Measurements from ENCODE around the gene ASXL2. TPM values are rescaled to one million over a fixed set of nuclear protein-coding genes. Genes with fewer than 3 reads are reported as not detected.

The ASXL2 gene
- total RNA-seq, 1 experiment from 2014 or later = 32.7 TPM

DNA sequence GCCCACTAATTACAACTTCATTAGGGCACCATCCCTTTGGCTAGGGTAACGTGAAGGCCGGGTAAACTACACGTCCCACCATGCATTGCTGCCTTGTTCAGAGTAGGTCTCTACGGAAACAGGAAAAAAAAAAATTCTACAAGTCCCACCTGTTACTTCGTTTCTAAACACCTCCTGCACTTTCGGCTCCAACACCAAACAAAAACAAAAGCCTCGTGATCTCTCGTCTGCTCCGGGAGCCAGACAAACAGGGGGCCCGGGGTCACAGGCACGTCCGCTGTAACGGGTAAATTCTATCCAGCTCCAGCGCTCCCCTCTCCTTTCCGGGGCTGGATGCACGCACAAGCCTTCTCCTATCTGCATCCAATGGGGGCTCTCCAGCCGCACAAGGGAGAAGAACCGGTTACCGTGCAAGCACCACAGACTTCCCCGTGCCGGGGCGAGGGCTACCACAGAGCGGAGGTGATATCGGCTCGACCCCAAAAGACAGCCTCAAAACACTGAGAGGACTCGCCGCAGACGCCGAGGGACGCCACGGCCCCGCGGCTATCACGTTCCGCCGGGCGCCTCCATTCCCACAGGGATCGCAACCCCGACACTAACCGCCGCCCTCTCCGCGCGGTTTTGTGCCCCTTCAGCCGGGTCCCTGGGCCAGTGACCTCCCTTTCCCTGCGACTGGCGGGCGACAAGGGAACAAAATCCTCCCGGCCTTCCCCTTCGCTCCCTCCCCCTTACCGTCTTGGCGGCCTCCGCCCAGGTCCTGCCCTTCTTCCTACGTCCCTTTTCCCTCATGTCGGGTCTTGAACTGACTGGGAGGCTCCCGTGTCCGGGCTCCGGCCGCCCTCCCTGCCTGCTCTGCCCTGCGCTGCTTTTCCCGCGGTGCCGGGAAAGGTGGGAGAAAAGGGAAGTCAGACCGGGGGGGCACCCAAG is 591 bp downstream of the ASXL2 start:
- H3K14ac ChIP-seq (ENCODE audit: insufficient read depth, low read length) = peak overlapping the region; percentile 81; the same call in 1 of the 2 replicates
- peak overlapping the region; percentile 0; the same call in 1 of the 2 replicates for H2BK15ac ChIP-seq (ENCODE audit: low read depth, low read length)
- no peak overlapping the region for H2AFZ ChIP-seq (ENCODE audit: low read length)
- peak overlapping the region; percentile 83 for H3K9ac ChIP-seq (ENCODE audit: extremely low read depth, insufficient read length, low read length)
- H4K5ac ChIP-seq (ENCODE audit: insufficient read length, low read depth, low read length) = no peak overlapping the region
- H3T11ph ChIP-seq (ENCODE audit: low read length) = no peak overlapping the region
- H3K27ac ChIP-seq (ENCODE audit: insufficient read length, low read depth, low read length) = no peak overlapping the region
- no peak for TF ChIP-seq CTCF (conservative IDR thresholded peaks at IDR 0.05)
- no peak overlapping the region for H4K91ac ChIP-seq (ENCODE audit: insufficient read length, low read depth, low read length)
- no peak overlapping the region for H3K56ac ChIP-seq (ENCODE audit: insufficient read length, low read depth, low read length)
- peak; percentile 49 for DNase-seq
- peak overlapping the region; percentile 56 for H3K18ac ChIP-seq (ENCODE audit: insufficient read length, low read depth, low read length)
- H3K23ac ChIP-seq (ENCODE audit: insufficient read length, low read depth, low read length) = no peak overlapping the region
- no peak overlapping the region for H3K4ac ChIP-seq (ENCODE audit: low read depth, low read length)
- H3K27me3 ChIP-seq (ENCODE audit: insufficient read depth, low read length) = no peaks in the 10 kb centered on the region
- no peak overlapping the region for H2BK5ac ChIP-seq (ENCODE audit: insufficient read length, low read length)
- peak overlapping the region; percentile 59 for H3K4me2 ChIP-seq (ENCODE audit: insufficient read depth, insufficient read length, low read length)
- peaks cover 21% of the 10 kb centered on the region for H3K27me3 Mint-ChIP-seq (ENCODE audit: low read depth)
- peak overlapping the region; percentile 95 to 98 for H3K4me3 Mint-ChIP-seq
- no peaks in the 10 kb centered on the region for H4K20me1 ChIP-seq (ENCODE audit: control insufficient read depth, insufficient read depth, insufficient read length)
- no CpG with 5 or more reads among the region's 64 CpGs for WGBS (ENCODE audit: extremely low coverage, insufficient read length, low lambda C conversion rate)
- peaks cover 4% of the 10 kb centered on the region for H3K79me1 ChIP-seq (ENCODE audit: insufficient read depth, low read depth, low read length, poor library complexity, severe bottlenecking)
- H2AK5ac ChIP-seq (ENCODE audit: insufficient read length, low read length) = no peak overlapping the region
- no peak overlapping the region for H4K8ac ChIP-seq (replicated peaks; ENCODE audit: insufficient read length, low read depth, low read length)
- no peak overlapping the region for H2BK12ac ChIP-seq (ENCODE audit: insufficient read length, low read depth, low read length)
- H3K4me1 Mint-ChIP-seq = peaks cover 13 to 20% of the 10 kb centered on the region in 2 experiments
- peaks cover 11% of the 10 kb centered on the region; the same call in 1 of the 2 replicates for H3K79me2 ChIP-seq (ENCODE audit: insufficient read depth, low read length)
- no peaks in the 10 kb centered on the region for H3K9me3 ChIP-seq (ENCODE audit: control insufficient read depth, low read depth, low read length)
- H2BK20ac ChIP-seq (ENCODE audit: low read depth, low read length, poor library complexity, severe bottlenecking) = no peak overlapping the region
- H3K36me3 Mint-ChIP-seq (ENCODE audit: insufficient read depth in 1 of 3, low read depth in 3 of 3) = peaks cover 0 to 7% (median 0%) of the 10 kb centered on the region in 3 experiments; a peak in 4 of 7 replicates
- no peaks in the 10 kb centered on the region for H3K9me3 Mint-ChIP-seq
- H3K27ac Mint-ChIP-seq = peak overlapping the region; percentile 96 to 99 (median 98)
- no peak overlapping the region for H2BK120ac ChIP-seq (ENCODE audit: low read depth, low read length, poor library complexity, severe bottlenecking)
- no peaks in the 10 kb centered on the region for H3K4me1 ChIP-seq (ENCODE audit: insufficient read depth, low read length)
- no peaks in the 10 kb centered on the region for H3K23me2 ChIP-seq (ENCODE audit: insufficient read length, low read depth, low read length, poor library complexity, severe bottlenecking)
